ENCODE data around the gene SLC26A2. TPM values are rescaled to one million over a fixed set of nuclear protein-coding genes. Genes with fewer than 3 reads are reported as not detected.

SLC26A2 gene
- total RNA-seq, 1 donor from 2014 or later: 17.4 TPM

DNA sequence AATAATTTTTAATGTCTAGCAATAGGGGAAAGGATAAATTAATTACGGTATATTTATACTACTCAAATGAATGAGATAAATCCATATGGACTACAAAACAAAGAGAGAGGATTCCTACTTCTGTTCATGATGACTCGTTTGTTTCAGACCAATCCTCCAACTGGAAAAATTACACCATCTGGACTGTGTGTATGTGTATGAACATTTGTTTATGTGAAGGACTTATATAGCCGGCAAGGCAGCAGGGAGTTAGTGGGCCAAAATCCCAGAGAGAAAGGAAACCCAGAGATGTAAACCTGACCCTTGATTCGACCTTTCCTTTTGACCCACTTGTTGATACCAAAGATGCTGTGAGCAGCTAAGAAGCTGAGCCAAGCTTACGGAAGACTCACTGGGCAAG is 36.1 kb upstream of the SLC26A2 start:
- no peaks in the 10 kb centered on the region for H3K36me3 Mint-ChIP-seq
- H3K4me1 Mint-ChIP-seq (ENCODE audit: unreplicated experiment): no peaks in the 10 kb centered on the region
- no peak overlapping the region for H3K27ac Mint-ChIP-seq
- H3K27me3 Mint-ChIP-seq: no peaks in the 10 kb centered on the region
- H3K9me3 Mint-ChIP-seq: no peaks in the 10 kb centered on the region
- TF ChIP-seq, protein P1, sequence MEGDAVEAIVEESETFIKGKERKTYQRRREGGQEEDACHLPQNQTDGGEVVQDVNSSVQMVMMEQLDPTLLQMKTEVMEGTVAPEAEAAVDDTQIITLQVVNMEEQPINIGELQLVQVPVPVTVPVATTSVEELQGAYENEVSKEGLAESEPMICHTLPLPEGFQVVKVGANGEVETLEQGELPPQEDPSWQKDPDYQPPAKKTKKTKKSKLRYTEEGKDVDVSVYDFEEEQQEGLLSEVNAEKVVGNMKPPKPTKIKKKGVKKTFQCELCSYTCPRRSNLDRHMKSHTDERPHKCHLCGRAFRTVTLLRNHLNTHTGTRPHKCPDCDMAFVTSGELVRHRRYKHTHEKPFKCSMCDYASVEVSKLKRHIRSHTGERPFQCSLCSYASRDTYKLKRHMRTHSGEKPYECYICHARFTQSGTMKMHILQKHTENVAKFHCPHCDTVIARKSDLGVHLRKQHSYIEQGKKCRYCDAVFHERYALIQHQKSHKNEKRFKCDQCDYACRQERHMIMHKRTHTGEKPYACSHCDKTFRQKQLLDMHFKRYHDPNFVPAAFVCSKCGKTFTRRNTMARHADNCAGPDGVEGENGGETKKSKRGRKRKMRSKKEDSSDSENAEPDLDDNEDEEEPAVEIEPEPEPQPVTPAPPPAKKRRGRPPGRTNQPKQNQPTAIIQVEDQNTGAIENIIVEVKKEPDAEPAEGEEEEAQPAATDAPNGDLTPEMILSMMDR (conservative IDR thresholded peaks at IDR 0.05): no peak
- H3K4me3 Mint-ChIP-seq: no peak overlapping the region
- DNase-seq (ENCODE audit: extremely low spot score, unreplicated experiment): no peak

DNA sequence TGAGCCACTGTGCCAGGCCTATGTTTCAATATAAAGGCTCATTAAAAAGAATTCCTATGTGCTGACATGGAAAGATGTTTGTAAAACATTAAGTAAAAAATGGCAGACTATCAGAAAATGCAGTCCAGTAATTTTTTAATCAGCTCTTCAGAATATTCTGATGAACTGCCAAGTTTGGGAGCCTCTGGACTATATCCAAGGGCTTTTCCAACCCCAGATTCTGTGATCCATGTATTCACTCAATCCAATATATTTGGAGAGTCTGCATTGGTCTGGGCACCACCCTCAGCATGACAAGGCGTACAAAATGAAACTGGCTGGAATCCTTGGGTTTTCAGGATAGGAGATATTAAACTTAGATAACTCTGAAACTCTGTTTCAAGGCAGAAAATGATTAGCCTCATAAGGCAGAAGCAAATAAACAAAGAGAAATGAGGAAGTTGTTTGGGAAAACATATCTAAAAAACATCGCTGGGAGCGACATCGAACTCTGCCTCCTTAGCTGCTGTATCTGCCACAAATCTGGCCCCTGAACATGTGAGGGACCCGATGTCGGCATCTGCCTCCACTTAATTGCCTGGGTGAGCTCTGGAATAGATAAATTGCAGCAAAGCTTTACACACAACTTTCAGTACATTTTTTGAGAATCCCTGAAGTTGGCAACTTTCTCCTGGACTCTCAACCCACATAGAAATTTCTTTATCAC is 30.4 kb upstream of the SLC26A2 start:
- H3K4me1 Mint-ChIP-seq (ENCODE audit: unreplicated experiment): no peaks in the 10 kb centered on the region
- no peaks in the 10 kb centered on the region for H3K9me3 Mint-ChIP-seq
- no peaks in the 10 kb centered on the region for H3K36me3 Mint-ChIP-seq
- no peak for DNase-seq (ENCODE audit: extremely low spot score, unreplicated experiment)
- TF ChIP-seq, protein P1 (conservative IDR thresholded peaks at IDR 0.05): no peak
- peaks cover 7% of the 10 kb centered on the region for H3K27me3 Mint-ChIP-seq
- H3K4me3 Mint-ChIP-seq: no peak overlapping the region
- no peak overlapping the region for H3K27ac Mint-ChIP-seq

DNA sequence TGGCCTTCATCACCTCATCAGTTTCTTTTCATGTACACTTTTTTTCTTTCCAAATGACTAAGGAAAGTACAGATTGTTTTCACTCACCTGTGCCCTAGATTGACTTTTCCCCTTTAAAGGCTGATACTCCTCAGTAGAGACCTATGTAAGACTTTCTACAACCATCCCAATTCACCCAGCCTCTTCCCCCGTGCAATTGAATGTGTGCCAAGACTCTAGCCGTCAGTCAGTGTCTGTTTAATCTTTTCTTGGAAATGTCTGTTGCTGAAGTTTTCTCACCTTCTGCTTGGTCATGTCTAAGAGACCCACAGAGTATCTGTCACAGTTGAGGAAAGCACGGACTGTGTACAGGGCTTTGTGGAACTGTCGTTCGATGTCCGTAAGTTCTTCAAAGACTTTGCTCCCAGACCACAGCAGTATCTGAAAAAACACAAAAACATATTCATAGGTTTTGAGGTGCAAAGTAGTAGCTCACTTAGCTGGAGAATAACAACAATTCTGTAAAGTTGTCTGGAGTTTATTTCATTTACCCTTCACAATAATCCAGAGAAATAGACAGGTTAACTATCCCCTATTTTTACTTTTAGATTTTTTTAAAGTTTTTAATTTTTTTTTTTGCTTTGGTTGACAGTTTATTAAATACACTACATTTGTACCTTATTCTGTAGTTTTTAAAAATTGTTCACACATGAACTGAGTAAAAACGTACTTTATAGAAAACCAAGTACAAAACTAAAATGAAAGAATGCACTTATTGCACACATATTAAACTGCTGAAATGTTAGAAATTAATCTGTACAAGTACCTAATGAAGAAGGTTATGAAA is 29.6 kb upstream of the SLC26A2 start:
- no peak overlapping the region for H3K27ac Mint-ChIP-seq
- H3K27me3 Mint-ChIP-seq: peaks cover 7% of the 10 kb centered on the region
- H3K4me1 Mint-ChIP-seq (ENCODE audit: unreplicated experiment): no peaks in the 10 kb centered on the region
- no peak for DNase-seq (ENCODE audit: extremely low spot score, unreplicated experiment)
- H3K9me3 Mint-ChIP-seq: no peaks in the 10 kb centered on the region
- H3K4me3 Mint-ChIP-seq: no peak overlapping the region
- H3K36me3 Mint-ChIP-seq: no peaks in the 10 kb centered on the region
- TF ChIP-seq, protein P1 (conservative IDR thresholded peaks at IDR 0.05): no peak

DNA sequence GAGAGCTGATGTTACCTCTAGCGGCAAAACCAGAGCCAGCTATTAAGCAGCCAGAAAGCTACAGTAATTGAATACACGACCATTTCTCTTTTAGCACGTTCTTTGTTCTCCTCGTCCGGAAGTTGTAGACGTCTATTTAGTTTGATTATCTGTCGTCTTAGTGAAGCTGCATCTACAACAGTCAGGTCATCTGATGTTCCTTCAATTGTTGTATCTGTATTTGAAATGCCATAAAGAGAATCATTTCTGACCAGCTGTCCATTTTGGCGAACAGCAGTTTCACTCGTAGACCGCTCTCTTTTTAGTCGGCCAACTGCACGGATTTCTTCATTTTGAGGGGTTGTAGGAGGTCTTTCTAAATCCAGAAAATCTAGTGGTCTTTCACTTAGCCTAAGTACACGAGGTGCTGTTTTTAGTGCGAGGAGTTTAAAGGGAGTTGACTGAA is 28.5 kb upstream of the SLC26A2 start:
- peaks cover 7% of the 10 kb centered on the region for H3K27me3 Mint-ChIP-seq
- H3K4me1 Mint-ChIP-seq (ENCODE audit: unreplicated experiment): no peaks in the 10 kb centered on the region
- no peak for DNase-seq (ENCODE audit: extremely low spot score, unreplicated experiment)
- no peak overlapping the region for H3K27ac Mint-ChIP-seq
- no peak overlapping the region for H3K4me3 Mint-ChIP-seq
- TF ChIP-seq, protein P1 (conservative IDR thresholded peaks at IDR 0.05): no peak
- no peaks in the 10 kb centered on the region for H3K9me3 Mint-ChIP-seq
- no peaks in the 10 kb centered on the region for H3K36me3 Mint-ChIP-seq

DNA sequence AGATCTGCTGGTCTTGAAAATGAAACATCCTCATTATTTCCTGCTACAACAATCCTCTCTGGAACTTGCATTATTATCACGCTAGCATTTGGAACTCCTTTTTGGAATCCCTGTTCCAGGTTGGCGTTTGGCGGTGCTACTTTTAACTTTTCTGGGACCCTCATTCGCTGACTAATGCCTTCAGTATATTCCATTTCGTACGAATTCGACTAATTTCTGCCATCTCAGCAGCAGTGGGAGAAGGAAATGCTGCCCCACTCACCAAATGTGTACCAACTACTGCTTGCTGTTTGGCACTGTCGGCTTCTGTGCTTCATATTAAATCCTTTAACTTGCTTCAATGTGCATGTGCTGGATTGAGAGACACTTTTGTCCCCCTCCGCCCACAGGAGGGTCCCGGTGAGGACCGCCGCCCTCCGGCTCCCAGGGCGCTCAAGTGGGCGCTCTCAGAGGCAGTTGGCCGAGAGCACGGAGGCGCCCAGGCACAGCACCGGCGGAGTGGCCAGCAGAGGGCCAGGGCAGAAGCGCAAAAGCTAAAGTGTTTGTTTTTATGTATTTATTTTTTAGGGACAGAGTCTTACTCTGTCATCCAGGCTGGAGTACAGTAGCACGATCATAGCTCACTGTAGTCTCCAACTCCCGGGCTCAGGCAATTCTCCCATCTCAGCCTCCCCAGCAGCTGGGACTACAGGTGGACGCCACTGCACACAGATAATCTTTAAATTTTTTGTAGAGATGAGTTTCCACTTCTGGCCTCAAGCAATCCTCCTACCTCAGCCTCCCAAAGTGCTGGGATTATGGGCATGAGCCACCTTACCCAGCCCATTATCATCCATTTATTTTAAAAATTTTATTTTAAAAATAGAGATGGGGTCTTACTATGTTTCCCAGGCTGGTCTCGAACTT is 27.9 kb upstream of the SLC26A2 start:
- no peaks in the 10 kb centered on the region for H3K36me3 Mint-ChIP-seq
- DNase-seq (ENCODE audit: extremely low spot score, unreplicated experiment): no peak
- H3K27me3 Mint-ChIP-seq: peaks cover 10% of the 10 kb centered on the region
- peaks cover under 1% of the 10 kb centered on the region for H3K4me1 Mint-ChIP-seq (ENCODE audit: unreplicated experiment)
- no peak overlapping the region for H3K4me3 Mint-ChIP-seq
- TF ChIP-seq, protein P1 (conservative IDR thresholded peaks at IDR 0.05): peak; percentile 54
- no peaks in the 10 kb centered on the region for H3K9me3 Mint-ChIP-seq
- H3K27ac Mint-ChIP-seq: no peak overlapping the region
